Epidermal melanocyte (primary cell): ENCODE results near the gene KRTAP27-1.

Experiments used
- DNase-seq: peaks from one replicate; pipeline ENCODE4 v3.0.0; 2011; ENCODE audit warnings: low spot score; ENCODE audit not compliant: insufficient read length

KRTAP27-1 gene

DNA sequence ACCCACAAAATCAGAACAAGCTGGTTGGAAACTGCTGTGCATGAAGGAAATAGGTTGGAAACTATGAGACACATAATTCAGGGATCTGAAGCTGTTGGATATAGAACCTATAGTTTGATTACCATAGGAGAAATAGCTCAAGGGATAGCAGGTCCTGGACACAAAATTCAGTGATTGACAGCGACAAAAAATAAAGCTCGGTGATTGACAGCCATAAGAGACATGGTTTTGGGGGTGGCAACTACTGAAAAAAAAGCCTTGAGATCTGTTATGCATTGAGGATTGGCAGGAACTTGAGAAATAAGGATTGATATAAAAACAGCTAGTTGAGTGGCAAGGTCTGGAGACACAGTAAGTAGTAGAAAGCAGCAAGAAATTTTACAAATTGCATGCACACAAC lies 48.3 kb downstream of the KRTAP27-1 start, which contains the start of gene KRTAP25-1:
TSS of gene KRTAP25-1 (minus strand) at position 300 of the 400 bp plus-strand sequence. CDS start at position 276, 24 bp downstream.
- no peak for DNase-seq
